ENCODE data around the gene DIAPH2.

DNA sequence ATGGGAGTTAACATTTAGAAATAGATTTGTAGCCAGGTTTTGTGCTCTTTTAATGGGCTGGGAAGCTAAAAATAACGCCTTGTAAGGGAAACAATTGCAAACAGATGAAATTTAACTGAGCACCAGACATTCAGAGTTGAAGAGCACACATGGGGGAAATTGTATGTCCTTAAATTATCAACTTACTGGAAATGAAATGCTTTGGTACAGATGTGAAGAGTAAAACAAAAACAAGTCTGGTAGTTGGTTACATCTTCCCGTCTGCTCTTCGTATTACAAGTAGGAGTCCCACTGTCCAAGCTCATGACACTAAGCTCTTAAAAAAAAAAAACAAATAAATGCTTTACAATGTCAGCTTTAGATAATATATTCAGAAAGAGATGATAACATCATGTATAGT lies 139.5 kb downstream of the DIAPH2 start:
- TF ChIP-seq, protein P1, sequence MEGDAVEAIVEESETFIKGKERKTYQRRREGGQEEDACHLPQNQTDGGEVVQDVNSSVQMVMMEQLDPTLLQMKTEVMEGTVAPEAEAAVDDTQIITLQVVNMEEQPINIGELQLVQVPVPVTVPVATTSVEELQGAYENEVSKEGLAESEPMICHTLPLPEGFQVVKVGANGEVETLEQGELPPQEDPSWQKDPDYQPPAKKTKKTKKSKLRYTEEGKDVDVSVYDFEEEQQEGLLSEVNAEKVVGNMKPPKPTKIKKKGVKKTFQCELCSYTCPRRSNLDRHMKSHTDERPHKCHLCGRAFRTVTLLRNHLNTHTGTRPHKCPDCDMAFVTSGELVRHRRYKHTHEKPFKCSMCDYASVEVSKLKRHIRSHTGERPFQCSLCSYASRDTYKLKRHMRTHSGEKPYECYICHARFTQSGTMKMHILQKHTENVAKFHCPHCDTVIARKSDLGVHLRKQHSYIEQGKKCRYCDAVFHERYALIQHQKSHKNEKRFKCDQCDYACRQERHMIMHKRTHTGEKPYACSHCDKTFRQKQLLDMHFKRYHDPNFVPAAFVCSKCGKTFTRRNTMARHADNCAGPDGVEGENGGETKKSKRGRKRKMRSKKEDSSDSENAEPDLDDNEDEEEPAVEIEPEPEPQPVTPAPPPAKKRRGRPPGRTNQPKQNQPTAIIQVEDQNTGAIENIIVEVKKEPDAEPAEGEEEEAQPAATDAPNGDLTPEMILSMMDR (IDR thresholded peaks at IDR 0.05 in 2 of 3, conservative IDR thresholded peaks at IDR 0.05 in 1 of 3; ENCODE audit: borderline replicate concordance in 1 of 3, insufficient read depth in 1 of 3, low read depth in 2 of 3, low read length in 2 of 3) = no peak
- TF ChIP-seq POLR2A (IDR thresholded peaks at IDR 0.05; ENCODE audit: borderline replicate concordance, extremely low read depth, insufficient read depth, insufficient read length) (no peak), POLR2AphosphoS5 (IDR thresholded peaks at IDR 0.05; ENCODE audit: low read depth, low read length) (no peak)

All from HCT116 (cell line).